NCI-H748 (cell line): Measurements from ENCODE around the gene DCXR.

Experiments used
- DNase-seq: peaks from one replicate; lab custom pipeline; 2025; ENCODE audit not compliant: unreplicated experiment; lab: John Stamatoyannopoulos, UW

The DCXR gene

DNA sequence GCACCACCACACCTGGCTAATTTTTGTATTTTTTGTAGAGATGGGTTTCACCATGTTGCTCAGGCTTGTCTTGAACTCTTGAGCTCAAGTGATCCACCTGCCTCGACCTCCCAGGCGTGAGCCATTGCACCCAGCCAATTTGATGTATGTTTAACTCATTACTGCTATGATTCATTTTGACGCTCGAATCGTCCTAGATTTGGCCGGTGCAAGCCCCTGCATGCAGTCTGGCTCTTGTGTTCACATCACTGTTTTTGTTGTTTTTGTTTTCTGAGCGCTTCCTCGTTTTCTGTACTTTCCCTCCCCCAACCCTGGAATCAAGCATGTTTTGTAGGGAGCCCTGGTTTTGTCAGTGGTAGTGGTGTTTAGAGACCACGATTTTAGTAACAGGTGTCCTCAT, 35.9 kb upstream of the DCXR start:
- DNase-seq: no peak

DNA sequence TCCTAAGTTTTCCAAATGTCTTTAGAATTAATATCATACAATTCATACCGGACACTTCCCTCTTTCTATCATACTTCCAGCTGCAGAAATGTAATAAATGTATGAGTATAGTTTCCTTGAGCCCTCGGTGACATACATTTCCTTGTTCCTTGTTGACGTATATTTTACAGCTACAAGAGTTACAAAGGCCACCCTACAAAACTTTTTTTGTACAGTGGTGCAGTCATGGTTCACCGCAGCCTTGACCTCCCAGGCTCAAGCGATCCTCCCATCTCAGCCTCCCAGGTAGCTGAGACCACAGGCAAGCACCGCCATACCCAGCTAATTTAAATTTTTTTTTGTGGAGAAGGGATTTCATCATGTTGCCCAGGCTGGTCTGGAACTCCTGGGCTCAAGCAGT, 35.3 kb upstream of the DCXR start:
- DNase-seq: no peak

DNA sequence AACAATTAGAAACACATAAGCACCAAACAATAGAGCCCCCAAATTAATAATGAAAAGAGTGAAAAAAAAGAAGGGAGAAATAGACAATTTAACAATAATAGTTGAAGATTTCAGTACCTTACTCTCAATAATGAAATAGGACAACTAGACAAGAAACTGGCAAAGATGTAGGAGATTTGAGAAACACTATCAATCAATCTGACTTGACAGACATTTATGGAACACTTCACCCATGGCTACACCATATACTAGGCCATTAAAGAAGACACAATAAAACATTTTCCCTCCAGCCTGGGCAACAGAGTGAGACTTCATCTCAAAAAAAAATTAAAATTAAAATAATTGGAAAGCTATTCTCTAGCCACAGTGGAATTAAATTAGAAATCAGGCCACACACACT, 33.1 kb upstream of the DCXR start:
- no peak for DNase-seq

DNA sequence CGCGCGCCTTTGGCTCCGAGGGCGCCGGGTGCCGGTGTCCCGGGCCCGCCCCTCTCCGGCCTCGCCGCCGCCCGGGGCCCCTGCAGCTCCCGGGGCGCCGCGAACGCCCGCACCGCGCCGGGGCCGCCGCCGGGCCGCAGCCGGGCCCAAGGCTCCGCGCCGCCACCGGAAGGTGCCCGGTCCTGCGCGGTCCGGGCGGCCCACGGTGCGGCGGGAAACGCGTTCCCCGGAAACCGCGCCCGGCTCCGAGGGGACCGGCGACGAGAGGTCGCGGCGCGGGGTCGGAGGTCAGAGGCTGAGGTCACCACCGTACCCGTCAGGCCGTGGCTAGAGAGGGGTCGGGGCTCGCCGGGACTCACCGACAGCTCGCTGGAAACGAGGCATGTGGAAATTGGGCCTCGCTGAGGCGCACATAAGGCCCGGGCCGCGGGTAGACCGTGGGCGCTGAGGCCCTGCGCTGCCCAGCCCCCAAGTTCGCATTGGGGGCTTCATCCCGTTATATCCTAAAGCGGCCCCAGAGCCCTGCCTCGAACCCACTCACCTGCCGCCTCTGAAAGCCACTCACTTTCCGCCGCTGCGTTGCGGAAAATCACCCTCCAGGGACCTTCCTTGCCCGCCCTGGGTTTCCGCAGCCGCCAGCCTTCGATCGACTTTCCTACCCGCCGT, 28.3 kb upstream of the DCXR start, which contains the start of gene DUS1L:
Gene DUS1L (minus strand): TSS at position 167 of the 666 bp plus-strand sequence. CDS start 745 bp downstream, outside the sequence.
- peak; percentile 62 for DNase-seq

DNA sequence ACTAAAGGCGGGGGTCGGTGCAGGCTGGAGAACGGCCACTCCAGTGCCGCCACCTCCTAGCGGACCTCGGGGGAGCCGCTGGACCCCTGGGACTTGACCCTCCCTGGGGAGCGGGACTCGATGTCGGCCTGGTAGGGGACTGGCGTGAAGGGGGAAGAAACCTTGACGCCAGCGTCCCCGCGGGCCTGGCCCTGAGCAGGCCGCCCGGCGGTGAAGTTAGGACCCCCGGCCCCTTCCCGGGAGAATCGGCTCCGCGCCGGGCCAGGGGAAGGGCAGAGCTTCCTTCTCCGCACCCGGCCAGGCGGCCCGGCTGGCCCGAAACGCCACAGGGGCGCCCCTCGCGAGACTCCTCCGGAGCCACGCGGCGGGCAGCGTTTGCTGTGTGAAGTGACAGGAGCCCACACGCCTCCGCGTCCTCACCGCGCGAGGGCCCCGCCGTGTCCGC, 27.7 kb upstream of the DCXR start:
- DNase-seq: peak; percentile 39

DNA sequence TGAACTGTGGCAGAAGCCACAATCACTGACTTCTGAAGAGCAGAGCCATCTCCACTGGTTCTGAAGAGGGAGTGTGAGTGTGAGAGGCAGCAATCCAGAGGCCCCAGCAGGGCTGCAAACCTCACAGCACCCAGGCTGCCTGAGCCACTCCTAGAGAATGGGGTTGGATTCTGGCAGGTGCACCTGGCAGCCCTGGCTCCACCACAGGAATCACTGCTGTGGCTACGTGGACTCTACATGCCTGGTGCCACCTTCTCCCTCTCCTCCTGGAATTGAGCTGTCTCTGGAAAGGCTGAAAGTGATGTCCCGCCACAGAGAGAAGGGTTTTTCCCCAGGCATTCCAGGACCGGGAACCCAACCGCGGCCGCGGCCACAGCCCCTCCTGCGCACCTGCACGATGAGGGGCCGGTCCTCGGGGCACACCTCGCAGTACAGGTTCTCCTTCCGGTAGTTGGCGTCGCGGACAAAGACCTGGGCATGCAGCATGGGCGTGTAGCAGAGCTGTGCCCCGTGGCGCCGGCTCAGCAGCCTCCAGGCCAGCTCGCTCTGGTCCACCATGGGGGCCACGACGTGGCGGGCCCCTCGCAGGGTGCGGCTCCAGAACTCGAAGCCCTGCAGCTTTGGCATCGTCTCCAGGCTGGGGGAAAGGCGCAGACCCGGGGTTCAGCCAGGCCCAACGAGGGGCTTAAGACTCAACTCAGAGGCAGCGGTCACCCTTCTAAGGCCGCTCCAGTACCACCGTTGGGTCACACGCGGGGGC, 27.1 kb upstream of the DCXR start:
- DNase-seq: peak; percentile 63

GRCh38 chr17:82063424-82064415, 26.2 kb upstream of the DCXR start:
- no peak for DNase-seq

DNA sequence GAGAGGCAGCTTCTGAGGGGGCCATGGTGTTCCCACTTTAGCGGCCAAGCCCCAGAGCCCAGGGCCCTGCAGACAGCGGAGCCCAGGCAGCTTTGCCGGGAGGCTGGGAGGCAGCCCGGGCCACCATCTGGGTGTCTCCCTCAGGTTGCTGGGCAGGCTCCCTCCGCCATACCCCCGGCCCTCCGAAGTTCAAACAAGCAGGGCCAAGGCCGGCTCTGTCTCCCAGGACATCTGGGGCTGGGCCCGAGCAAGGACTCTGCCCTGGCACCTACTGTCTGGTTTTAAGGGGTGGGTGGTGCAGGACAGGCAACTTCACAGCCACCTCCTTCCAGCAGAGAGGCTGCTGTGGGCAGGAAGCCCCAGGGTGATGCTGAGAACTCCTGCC, 25.5 kb upstream of the DCXR start:
- no peak for DNase-seq

DNA sequence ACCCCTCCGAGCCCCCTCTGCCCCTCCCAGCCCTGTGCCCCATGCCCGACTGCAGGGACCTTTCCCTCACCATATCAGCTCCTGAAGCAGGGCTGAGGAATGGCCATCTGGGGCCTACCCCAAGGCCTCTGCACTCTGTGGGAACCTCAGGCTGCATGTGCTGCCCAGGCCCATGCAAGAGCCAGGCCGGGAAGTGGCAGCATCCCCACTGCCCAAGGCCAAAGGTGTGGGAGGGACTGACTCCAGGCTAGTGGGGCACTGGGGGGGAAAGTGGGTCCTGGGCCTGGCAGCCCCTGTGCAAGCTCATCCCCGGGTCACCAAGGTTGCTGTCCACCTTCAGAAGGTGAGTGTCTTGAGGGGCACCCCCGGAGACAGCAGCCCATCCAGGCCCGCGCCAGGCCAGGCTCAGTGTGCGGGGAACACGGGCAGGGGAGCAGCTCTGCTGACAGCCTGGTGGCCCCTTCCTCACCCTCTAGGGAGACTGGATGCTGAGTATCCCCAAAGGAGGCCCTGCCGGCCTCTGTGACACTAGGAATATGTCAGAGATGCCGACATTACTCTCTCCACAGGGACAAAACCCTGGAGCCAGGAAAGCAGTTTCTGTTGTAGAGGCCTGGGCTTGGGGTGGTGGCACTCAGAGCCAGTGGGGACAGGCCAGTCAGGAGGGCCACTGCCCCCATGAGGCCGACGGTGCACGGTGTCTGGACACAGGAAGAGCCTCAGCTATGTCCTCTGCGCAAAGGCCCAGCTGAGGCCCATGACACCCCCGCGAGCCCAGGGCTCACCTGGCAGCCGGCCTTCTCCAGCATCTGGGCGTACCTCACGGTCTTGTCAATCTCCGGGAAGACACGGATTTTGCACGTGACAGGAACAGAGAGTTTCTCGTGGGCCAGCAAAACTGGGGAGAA, 24.8 kb upstream of the DCXR start:
- no peak for DNase-seq

DNA sequence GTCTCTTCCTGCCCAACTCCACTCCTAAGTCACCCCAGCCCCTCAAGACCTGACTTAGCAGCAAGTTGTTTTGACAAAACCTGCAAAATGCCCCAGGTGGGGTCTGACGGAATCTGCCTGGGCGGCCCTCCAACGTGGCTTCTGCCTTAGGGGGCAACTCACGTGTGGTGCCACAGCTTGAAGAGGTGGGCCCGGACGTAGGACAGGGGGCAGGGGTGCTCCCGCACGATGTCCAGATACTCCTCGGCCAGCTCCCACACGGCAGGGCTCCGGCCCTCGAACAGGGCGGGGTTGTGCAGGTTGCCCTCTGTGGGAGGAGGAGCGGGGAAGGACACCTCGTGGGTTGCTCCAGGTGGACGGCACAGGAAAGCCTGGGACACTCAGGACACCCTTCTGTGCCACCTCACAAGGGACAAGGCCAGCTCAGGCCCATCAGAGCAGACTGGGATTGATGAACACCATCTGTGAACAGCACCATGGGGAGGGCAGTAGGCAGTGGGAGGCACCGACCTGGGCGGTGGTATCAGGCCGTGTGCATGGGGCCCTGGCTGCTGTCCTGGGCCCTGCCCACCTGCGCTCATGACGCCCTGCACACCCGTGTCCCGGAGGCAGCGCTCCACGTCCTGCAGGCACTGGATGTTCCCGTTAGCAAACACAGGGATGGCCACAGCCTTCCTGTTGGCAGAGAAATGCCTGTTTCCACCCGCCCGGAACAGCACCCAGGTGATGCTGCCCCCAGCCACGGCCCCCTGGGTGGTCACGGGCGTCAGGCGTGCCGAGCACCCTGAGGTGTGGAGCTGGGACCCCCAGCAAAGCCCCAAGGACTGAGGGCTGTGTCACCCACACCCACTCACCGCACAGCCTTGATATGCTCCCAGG, 23.8 kb upstream of the DCXR start:
- no peak for DNase-seq

GRCh38 chr17:82060614-82061013, 23.1 kb upstream of the DCXR start:
- DNase-seq: no peak

GRCh38 chr17:82060001-82060380, 22.5 kb upstream of the DCXR start:
- no peak for DNase-seq

GRCh38 chr17:82059272-82060000, 21.9 kb upstream of the DCXR start:
- no peak for DNase-seq

- DNase-seq: no peak
These were observed 21.4 kb upstream of the DCXR start for GRCh38 chr17:82058855-82059249.

GRCh38 chr17:82058230-82058854, 20.8 kb upstream of the DCXR start:
- no peak for DNase-seq

DNA sequence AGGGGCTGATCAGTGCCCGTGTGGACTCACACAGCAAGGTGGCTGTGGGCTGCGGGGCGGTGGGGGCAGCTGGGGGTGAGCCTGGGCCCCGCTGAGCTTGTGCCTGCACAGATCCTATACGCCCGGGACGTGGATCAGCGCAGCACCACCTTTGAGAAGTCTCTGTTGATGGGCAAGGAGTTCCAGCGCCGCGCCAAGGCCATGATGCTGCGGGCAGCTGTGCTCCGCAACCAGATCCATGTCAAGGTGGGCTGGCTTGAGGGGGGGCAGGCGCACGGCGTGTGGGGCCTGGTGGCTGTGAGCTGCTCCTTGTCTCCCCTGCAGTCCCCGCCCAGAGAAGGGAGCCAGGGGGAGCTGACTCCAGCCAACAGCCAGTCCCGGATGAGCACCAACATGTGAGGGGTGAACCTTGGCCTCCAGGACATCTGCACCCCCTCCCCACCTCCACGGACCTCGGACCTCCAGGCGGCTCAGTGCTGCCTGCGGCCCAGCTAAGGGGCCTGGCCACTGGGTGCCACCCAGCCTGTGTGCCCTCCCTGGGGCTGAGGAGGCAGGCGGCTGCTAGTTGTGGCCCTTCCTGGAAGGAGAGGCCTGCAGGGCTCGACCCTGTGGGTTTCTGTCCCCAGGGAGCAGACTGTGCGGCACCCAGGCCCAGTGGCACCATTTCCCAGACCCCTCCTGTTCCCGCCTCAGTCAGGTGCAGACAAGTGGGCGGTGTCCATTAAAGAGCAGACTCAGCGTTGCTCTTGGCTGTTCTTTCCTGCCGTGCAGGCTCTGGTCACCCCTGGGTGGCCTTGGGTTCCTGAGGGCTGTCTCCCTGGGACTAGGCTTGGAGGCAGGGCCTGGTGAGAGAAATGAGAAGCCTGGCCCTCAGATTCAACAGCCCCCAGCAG, 19.5 kb upstream of the DCXR start:
- DNase-seq: no peak
